H1 (cell line): ENCODE data around the gene PCDHGA1. TPM values are rescaled to one million over a fixed set of nuclear protein-coding genes. Genes with fewer than 3 reads are reported as not detected.

Experiments
- CTCF ChIA-PET: fragments of 300-600 bp; sonication (Branson Sonifier 250); formaldehyde crosslinking; loops from one replicate; lab custom pipeline; 2021; ENCODE audit not compliant: partially characterized antibody; lab: Charles Lee
- POLR2A ChIA-PET: fragments of 300-600 bp; sonication (Branson Sonifier 250); formaldehyde crosslinking; loops from one replicate; lab custom pipeline; 2021; ENCODE audit warnings: inconsistent platforms; ENCODE audit not compliant: partially characterized antibody; lab: Charles Lee
- DNase-seq, 2 experiments: peaks; one replicate each; pipeline versions ENCODE4 v3.0.0 to v3.0.0-alpha.2; 2010 to 2022; ENCODE audit warnings: low spot score in 2 of 2, low read depth in 1 of 2, mixed read lengths in 1 of 2
- FAIRE-seq: peaks from 2 replicates; lab custom pipeline; 2011; peaks lifted over from hg19 to GRCh38; lab: Jason Lieb, UNC
- H2AFZ ChIP-seq: 2 replicates; pipeline ENCODE4 v1.8.1; 2012; ENCODE audit warnings: low read length, inconsistent platforms
- H2AK5ac ChIP-seq: 2 replicates; pipeline ENCODE4 v1.6.1; 2013; ENCODE audit warnings: low read depth, low read length
- H2BK120ac ChIP-seq: replicated peaks from 2 replicates; pipeline ENCODE3; 2013; ENCODE audit warnings: low read depth, low read length, inconsistent platforms
- H2BK12ac ChIP-seq: 2 replicates; pipeline ENCODE4 v1.6.1; 2013; ENCODE audit warnings: low read depth, low read length
- H2BK15ac ChIP-seq: 2 replicates; pipeline ENCODE4 v1.6.1; 2013; ENCODE audit warnings: low read length
- H2BK20ac ChIP-seq: 2 replicates; pipeline ENCODE4 v1.6.1; 2013; ENCODE audit warnings: low read length
- H2BK5ac ChIP-seq: 2 replicates; pipeline ENCODE4 v1.6.1; 2013; ENCODE audit warnings: low read depth, low read length
- H3K14ac ChIP-seq: 2 replicates; pipeline ENCODE4 v1.6.1; 2013; ENCODE audit warnings: inconsistent platforms; ENCODE audit not compliant: insufficient read length
- H3K18ac ChIP-seq: 2 replicates; pipeline ENCODE4 v1.6.1; 2013; ENCODE audit warnings: low read length; ENCODE audit errors: extremely low read depth
- H3K23ac ChIP-seq: 2 replicates; pipeline ENCODE4 v1.6.1; 2013; ENCODE audit warnings: inconsistent platforms; ENCODE audit not compliant: insufficient read length
- H3K23me2 ChIP-seq: 2 replicates; pipeline ENCODE4 v1.6.1; 2013; ENCODE audit warnings: low read depth, low read length
- H3K27ac ChIP-seq: 2 replicates; pipeline ENCODE4 v1.6.1; 2011; ENCODE audit warnings: low read depth, low read length, inconsistent platforms
- H3K27me3 ChIP-seq, 4 experiments: replicated peaks in 1 of 4; 1 replicate in 1 of 4; 2 replicates in 3 of 4; pipeline versions ENCODE4 v1.6.1 to v1.8.1; 2011 to 2013; ENCODE audit warnings: low read length in 3 of 4, mild to moderate bottlenecking in 3 of 4, inconsistent platforms in 2 of 4, mixed read lengths in 2 of 4, moderate library complexity in 1 of 4; ENCODE audit not compliant: control insufficient read depth in 3 of 4, insufficient read depth in 3 of 4; ENCODE audit errors: extremely low read depth in 1 of 4
- H3K36me3 ChIP-seq, 4 experiments: 2 replicates each; pipeline versions ENCODE4 v1.6.1 to v1.8.1; 2011 to 2013; ENCODE audit warnings: mild to moderate bottlenecking in 4 of 4, low read length in 3 of 4, moderate library complexity in 2 of 4, control low read depth in 1 of 4, inconsistent platforms in 1 of 4; ENCODE audit not compliant: insufficient read depth in 4 of 4, control insufficient read depth in 2 of 4
- H3K4ac ChIP-seq: replicated peaks from 2 replicates; pipeline ENCODE3; 2013; ENCODE audit warnings: low read length, low read depth, mixed read lengths, inconsistent platforms; ENCODE audit not compliant: insufficient read length
- H3K4me1 ChIP-seq, 4 experiments: replicated peaks in 1 of 4; 1 replicate in 1 of 4; 2 replicates in 3 of 4; pipeline versions ENCODE4 v1.6.1 to v1.8.1; 2011 to 2013; ENCODE audit warnings: low read length in 3 of 4, inconsistent platforms in 2 of 4, mixed read lengths in 1 of 4; ENCODE audit not compliant: insufficient read depth in 4 of 4, control insufficient read depth in 3 of 4
- H3K4me2 ChIP-seq, 2 experiments: 2 replicates each; pipeline versions ENCODE4 v1.6.1 to v1.8.1; 2011 to 2013; ENCODE audit warnings: low read depth in 2 of 2, low read length in 2 of 2, control low read depth in 1 of 2, inconsistent platforms in 1 of 2, mild to moderate bottlenecking in 1 of 2; ENCODE audit not compliant: insufficient read depth in 1 of 2
- H3K4me3 ChIP-seq, 4 experiments: fragments of 200-600, 300-600 bp in 1 of 4; sonication (generic), shearing (Covaris generic), sonication (Bioruptor Twin) in 1 of 4; 2 replicates each; pipeline versions ENCODE4 v1.5.1 to v1.8.1; 2011 to 2016; ENCODE audit warnings: low read length in 4 of 4, low read depth in 3 of 4, control low read depth in 2 of 4, inconsistent platforms in 2 of 4, mild to moderate bottlenecking in 2 of 4, mixed read lengths in 1 of 4, moderate library complexity in 1 of 4; ENCODE audit not compliant: insufficient read depth in 2 of 4; ENCODE audit errors: extremely low read depth in 1 of 4
- H3K56ac ChIP-seq: replicated peaks from 2 replicates; pipeline ENCODE3; 2013; ENCODE audit warnings: low read depth, mild to moderate bottlenecking, mixed read lengths, low read length, inconsistent platforms; ENCODE audit not compliant: insufficient read length
- H3K79me1 ChIP-seq: 2 replicates; pipeline ENCODE4 v1.6.1; 2013; ENCODE audit warnings: low read depth, low read length, control low read depth
- H3K79me2 ChIP-seq, 2 experiments: 2 replicates each; pipeline versions ENCODE4 v1.6.1 to v1.8.1; 2012 to 2013; ENCODE audit warnings: low read length in 2 of 2, mild to moderate bottlenecking in 2 of 2, inconsistent platforms in 1 of 2; ENCODE audit not compliant: insufficient read depth in 2 of 2, control insufficient read depth in 1 of 2
- H3K9ac ChIP-seq, 4 experiments: replicated peaks in 1 of 4; 1 replicate in 1 of 4; 2 replicates in 3 of 4; pipeline versions ENCODE4 v1.6.1 to v1.8.1; 2011 to 2013; ENCODE audit warnings: low read depth in 3 of 4, low read length in 3 of 4, control low read depth in 2 of 4, mild to moderate bottlenecking in 2 of 4, moderate library complexity in 2 of 4, inconsistent platforms in 1 of 4; ENCODE audit errors: extremely low read depth in 1 of 4
- H3K9me3 ChIP-seq, 2 experiments: 2 replicates each; pipeline versions ENCODE4 v1.6.1 to v1.8.1; 2012 to 2013; ENCODE audit warnings: mild to moderate bottlenecking in 2 of 2, moderate library complexity in 2 of 2, control low read depth in 1 of 2, inconsistent platforms in 1 of 2, low read depth in 1 of 2, low read length in 1 of 2, mixed read lengths in 1 of 2; ENCODE audit not compliant: insufficient read depth in 2 of 2
- H4K20me1 ChIP-seq, 2 experiments: replicated peaks in 1 of 2; 2 replicates each; pipeline versions ENCODE3 to v1.8.1; 2011 to 2013; ENCODE audit warnings: inconsistent platforms in 2 of 2, low read length in 2 of 2, mild to moderate bottlenecking in 1 of 2; ENCODE audit not compliant: insufficient read depth in 2 of 2, control insufficient read depth in 1 of 2
- H4K5ac ChIP-seq: 2 replicates; pipeline ENCODE4 v1.6.1; 2013; ENCODE audit warnings: low read length, low read depth, mixed read lengths, inconsistent platforms; ENCODE audit not compliant: insufficient read length
- H4K8ac ChIP-seq: 2 replicates; pipeline ENCODE4 v1.8.0; 2013; ENCODE audit warnings: mild to moderate bottlenecking, moderate library complexity, low read length, inconsistent platforms; ENCODE audit not compliant: insufficient read depth; ENCODE audit errors: extremely low read depth
- H4K91ac ChIP-seq: replicated peaks from 2 replicates; pipeline ENCODE3; 2013; ENCODE audit warnings: low read length, mixed read lengths, inconsistent platforms; ENCODE audit not compliant: insufficient read length
- ASH2L ChIP-seq: fragments of 200-600, 300-600 bp; sonication (generic); IDR thresholded peaks from one replicate; pipeline ENCODE4 v1.7.1; 2017; ENCODE audit warnings: low read length
- BACH1 ChIP-seq: IDR thresholded peaks from 2 replicates; pipeline ENCODE4 v1.6.1; 2012; ENCODE audit warnings: low read length, improper control_type of control experiment
- CREB1 ChIP-seq: IDR thresholded peaks from 2 replicates; pipeline ENCODE4 v1.6.1; 2012; ENCODE audit warnings: inconsistent platforms
- GABPA ChIP-seq: IDR thresholded peaks from 2 replicates; pipeline ENCODE4 v1.6.1; 2011; ENCODE audit warnings: mild to moderate bottlenecking, low read length, moderate library complexity, borderline replicate concordance; ENCODE audit not compliant: insufficient read depth
- JUN ChIP-seq: IDR thresholded peaks from 2 replicates; pipeline ENCODE4 v1.6.1; 2011; ENCODE audit warnings: low read depth, mild to moderate bottlenecking, improper control_type of control experiment, low read length
- KDM1A ChIP-seq: fragments of 200-600, 300-600 bp; sonication (generic); IDR thresholded peaks from 2 replicates; pipeline ENCODE4 v1.7.1; 2016; ENCODE audit warnings: mild to moderate bottlenecking, low read length, borderline replicate concordance
- NRF1 ChIP-seq: IDR thresholded peaks from 2 replicates; pipeline ENCODE4 v1.6.1; 2011; ENCODE audit warnings: mild to moderate bottlenecking, low read depth, low read length, improper control_type of control experiment
- POLR2A ChIP-seq, 2 experiments: IDR thresholded peaks; 1 replicate in 1 of 2; 2 replicates in 1 of 2; pipeline ENCODE4 v1.6.1; 2011; ENCODE audit warnings: low read depth in 2 of 2, low read length in 2 of 2, mild to moderate bottlenecking in 2 of 2; ENCODE audit errors: control extremely low read depth in 1 of 2
- POU5F1 ChIP-seq: IDR thresholded peaks from 2 replicates; pipeline ENCODE4 v1.6.1; 2011; ENCODE audit warnings: low read depth, mild to moderate bottlenecking, low read length, moderate library complexity
- SAP30 ChIP-seq: fragments of 300-600 bp; sonication (generic); IDR thresholded peaks from 2 replicates; pipeline ENCODE4 v1.7.1; 2012; ENCODE audit warnings: low read length, moderate library complexity, mild to moderate bottlenecking, inconsistent platforms; ENCODE audit not compliant: insufficient read depth, insufficient replicate concordance
- SIX5 ChIP-seq: IDR thresholded peaks from 2 replicates; pipeline ENCODE4 v1.6.1; 2011; ENCODE audit warnings: mild to moderate bottlenecking, low read depth, low read length
- SRF ChIP-seq: IDR thresholded peaks from 2 replicates; pipeline ENCODE4 v1.6.1; 2011; ENCODE audit warnings: mild to moderate bottlenecking, low read depth, low read length, moderate library complexity
- WGBS, 2 experiments: shearing (Covaris generic) in 1 of 2; methylation state at CpG; one replicate each; pipeline versions ENCODE4 v1.1.6 to v1.1.7; 2013 to 2015; ENCODE audit warnings: low lambda C conversion rate in 2 of 2, mixed read lengths in 2 of 2, inconsistent platforms in 1 of 2, low coverage in 1 of 2, missing lambda C conversion rate in 1 of 2; ENCODE audit not compliant: insufficient replicate concordance in 2 of 2, insufficient coverage in 1 of 2, insufficient read length in 1 of 2; ENCODE audit errors: extremely low coverage in 1 of 2, missing lambda C conversion rate in 1 of 2; 5-methylcytosine and 5-hydroxymethylcytosine counted together
- polyA plus RNA-seq, 7 experiments: library from polyadenylated mRNA; depleted of rRNA in 3 of 7; stranded (reverse) in 5 of 7; unstranded in 2 of 7; fragments of >200 nt in 5 of 7; fragments of 200-250 nt in 2 of 7; gene quantifications; 1 replicate in 5 of 7; 2 replicates in 1 of 7; 4 replicates in 1 of 7; pipeline versions ENCODE4 v1.2.1 to v1.2.3, GENCODE V29; 2011 to 2013; ENCODE audit warnings: missing spikeins in 2 of 7, mixed read lengths in 2 of 7
- total RNA-seq: library from RNA; stranded (reverse); fragmentation: NEBNext Ultra II Directional; extraction: Animal tissue kit (Norgen Biotek cat#: 25700); gene quantifications from 2 replicates; pipeline ENCODE4 v1.2.1, GENCODE V29; 2021

PCDHGA1 gene
- total and polyA plus RNA-seq, 2 of the 8 experiments (the other 6 are each of a cell fraction or from before 2014, with no cell fraction given) = 0.57 to 0.89 TPM

GRCh38 chr5:141434006-141434405 lies 103.7 kb downstream of the PCDHGA1 start:
- WGBS, 2 experiments = 96% methylated on average over 2 of the region's 2 CpGs; no CpG with 5 or more reads in 1 of the 2 experiments

More at GRCh38 chr5:141434006-141434405, 103.7 kb downstream of the PCDHGA1 start:
- FAIRE-seq (no peak), DNase-seq (no peak)
- Histone ChIP-seq H4K20me1 (no peaks in the 10 kb centered on the region), H3K27ac (no peak overlapping the region), H4K91ac (no peak overlapping the region), H3K23me2 (no peaks in the 10 kb centered on the region), H4K5ac (no peak overlapping the region), H3K56ac (no peak overlapping the region), H2BK15ac (no peak overlapping the region), H3K36me3 (peaks cover 0 to 6% (median 0%) of the 10 kb centered on the region in 4 experiments; a peak in 2 of 8 replicates), H2AFZ (no peak overlapping the region), H3K9ac (no peak overlapping the region), H3K79me2 (no peaks in the 10 kb centered on the region), H3K9me3 (peaks cover 18 to 28% of the 10 kb centered on the region in 2 experiments), H3K27me3 (no peaks in the 10 kb centered on the region), H3K4me3 (no peak overlapping the region), H4K8ac (no peak overlapping the region), H2BK5ac (no peak overlapping the region), H3K23ac (no peak overlapping the region), H3K14ac (no peak overlapping the region), H3K79me1 (no peaks in the 10 kb centered on the region), H2BK120ac (no peak overlapping the region), H2BK12ac (no peak overlapping the region), H2BK20ac (no peak overlapping the region), H2AK5ac (no peak overlapping the region), H3K18ac (no peak overlapping the region), H3K4me1 (no peaks in the 10 kb centered on the region), H3K4me2 (no peak overlapping the region), H3K4ac (no peak overlapping the region)
- CTCF ChIA-PET = interaction anchor here (7.0 kb wide), 1 partner anchor 15 kb away, joined by 67 read pairs; the partner anchor contains the start of genes PCDHGA11 and PCDHGB7
- POLR2A ChIA-PET = no interaction called here
- TF ChIP-seq SRF = no peak
- no peak for TF ChIP-seq JUN
- TF ChIP-seq ASH2L = no peak
- TF ChIP-seq POU5F1 = no peak
- TF ChIP-seq KDM1A = no peak
- TF ChIP-seq POLR2A (IDR thresholded peaks at IDR 0.05; ENCODE audit: control extremely low read depth in 1 of 2, low read depth in 2 of 2, low read length in 2 of 2) = no peak
- no peak for TF ChIP-seq SAP30
- no peak for TF ChIP-seq SIX5
- TF ChIP-seq NRF1 = no peak
- no peak for TF ChIP-seq CREB1
- no peak for TF ChIP-seq GABPA
- TF ChIP-seq BACH1 = no peak
